Activated CD8-positive, alpha-beta memory T cell treated with anti-CD3 and anti-CD28 coated beads for 1 hour (primary cell): ENCODE results near the gene TRIP6.

ENCODE experiments used
- DNase-seq, 2 donors: peaks; one replicate each; pipeline ENCODE4 v3.0.0-alpha.2; 2020; ENCODE audit warnings: low read depth in 1 of 2; ENCODE audit errors: extremely low read depth in 1 of 2

The TRIP6 gene, protein sequence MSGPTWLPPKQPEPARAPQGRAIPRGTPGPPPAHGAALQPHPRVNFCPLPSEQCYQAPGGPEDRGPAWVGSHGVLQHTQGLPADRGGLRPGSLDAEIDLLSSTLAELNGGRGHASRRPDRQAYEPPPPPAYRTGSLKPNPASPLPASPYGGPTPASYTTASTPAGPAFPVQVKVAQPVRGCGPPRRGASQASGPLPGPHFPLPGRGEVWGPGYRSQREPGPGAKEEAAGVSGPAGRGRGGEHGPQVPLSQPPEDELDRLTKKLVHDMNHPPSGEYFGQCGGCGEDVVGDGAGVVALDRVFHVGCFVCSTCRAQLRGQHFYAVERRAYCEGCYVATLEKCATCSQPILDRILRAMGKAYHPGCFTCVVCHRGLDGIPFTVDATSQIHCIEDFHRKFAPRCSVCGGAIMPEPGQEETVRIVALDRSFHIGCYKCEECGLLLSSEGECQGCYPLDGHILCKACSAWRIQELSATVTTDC

DNA sequence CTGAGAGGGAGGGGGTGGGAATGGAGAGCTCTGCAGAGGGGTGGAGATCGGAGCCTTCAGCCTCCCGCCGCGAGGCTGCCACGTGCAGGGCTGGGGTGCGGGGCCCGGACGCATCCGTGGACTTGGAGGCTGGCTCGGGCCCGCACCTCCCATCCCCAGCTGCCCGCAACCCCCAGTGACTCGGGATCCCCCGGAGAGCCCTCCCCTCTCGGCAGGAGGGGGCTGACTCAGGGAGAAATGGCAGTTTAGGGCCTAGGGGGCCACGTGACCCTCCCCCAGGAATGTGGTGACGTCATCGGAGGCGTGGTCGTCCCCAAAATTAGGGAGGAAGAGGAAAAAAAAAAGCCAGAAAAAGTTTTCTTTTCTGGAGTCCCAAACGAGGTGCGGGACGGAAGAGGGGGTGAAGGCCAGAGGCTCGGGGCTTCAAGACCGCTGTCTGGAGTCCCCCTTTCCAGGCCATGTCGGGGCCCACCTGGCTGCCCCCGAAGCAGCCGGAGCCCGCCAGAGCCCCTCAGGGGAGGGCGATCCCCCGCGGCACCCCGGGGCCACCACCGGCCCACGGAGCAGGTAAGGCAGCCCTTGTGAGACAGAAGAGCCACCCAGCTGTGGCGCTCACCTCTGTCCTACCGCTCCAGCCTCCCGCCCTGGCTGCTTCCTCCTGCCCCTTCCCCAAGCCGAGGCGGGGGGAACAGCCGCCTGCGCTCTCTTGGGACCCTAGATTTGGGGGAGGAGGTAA, at the start of gene TRIP6:
Gene TRIP6, plus strand, starts transcription at position 348 of the 736 bp plus-strand sequence. Its CDS starts 111 bp downstream, at position 459.
- DNase-seq, result no peak

DNA sequence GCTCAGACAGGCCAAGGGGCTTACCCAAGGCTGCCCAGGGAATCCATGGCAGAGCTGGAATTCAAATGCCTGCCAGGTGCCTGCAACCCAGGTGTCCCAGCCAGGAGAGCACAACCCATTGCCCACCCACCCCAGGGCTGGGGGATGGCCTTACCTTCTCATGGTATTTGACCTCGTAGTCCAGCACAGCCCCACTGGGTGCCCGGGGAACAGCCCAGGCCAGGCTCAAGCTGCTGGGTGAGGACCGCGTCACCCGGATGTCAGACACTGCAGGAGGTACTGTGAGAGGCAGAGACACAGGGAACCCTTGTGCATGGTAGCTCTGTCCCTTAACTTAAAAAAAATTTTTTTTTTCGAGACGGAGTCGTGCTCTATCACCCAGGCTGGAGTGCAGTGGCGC, 48.8 kb upstream of the TRIP6 start:
- no peak for DNase-seq

DNA sequence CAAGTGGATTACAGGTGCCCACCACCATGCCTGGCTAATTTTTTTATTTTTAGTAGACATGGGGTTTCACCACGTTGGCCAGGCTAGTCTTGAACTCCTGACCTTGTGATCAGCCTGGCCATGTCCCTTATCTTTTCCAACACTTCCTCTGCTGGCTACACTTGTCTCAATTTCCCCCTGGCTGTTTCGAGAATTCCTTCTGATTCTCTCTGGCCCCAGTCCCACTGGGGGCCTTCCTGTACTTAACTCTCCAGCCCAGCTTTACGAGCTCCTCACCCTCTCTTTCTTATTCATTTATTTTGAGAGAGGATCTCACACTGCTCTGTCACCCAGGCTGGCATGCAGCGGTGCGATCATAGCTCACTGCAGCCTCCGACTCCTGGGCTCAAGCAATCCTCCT, 48.4 kb upstream of the TRIP6 start:
- DNase-seq, result no peak

DNA sequence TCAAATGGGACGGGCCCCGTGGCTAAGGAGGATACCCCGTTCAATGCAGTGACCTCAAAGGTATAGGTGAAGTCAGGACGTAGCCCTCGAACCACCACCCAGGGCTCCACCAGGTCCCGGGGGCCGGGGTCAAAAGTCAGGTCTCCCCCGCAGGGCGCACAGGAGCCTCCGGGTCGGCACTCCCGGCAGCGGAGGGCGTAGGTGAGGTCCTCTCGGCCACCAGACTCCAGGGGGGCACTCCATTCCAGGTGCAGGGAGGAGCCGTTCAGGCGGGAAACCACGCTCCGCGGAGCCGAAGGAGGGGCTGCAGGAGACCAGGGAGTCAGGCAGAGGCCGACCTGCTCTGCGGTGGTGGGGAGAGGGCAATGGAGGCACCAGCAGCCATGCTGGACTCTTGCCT, 47.6 kb upstream of the TRIP6 start:
- no peak for DNase-seq

DNA sequence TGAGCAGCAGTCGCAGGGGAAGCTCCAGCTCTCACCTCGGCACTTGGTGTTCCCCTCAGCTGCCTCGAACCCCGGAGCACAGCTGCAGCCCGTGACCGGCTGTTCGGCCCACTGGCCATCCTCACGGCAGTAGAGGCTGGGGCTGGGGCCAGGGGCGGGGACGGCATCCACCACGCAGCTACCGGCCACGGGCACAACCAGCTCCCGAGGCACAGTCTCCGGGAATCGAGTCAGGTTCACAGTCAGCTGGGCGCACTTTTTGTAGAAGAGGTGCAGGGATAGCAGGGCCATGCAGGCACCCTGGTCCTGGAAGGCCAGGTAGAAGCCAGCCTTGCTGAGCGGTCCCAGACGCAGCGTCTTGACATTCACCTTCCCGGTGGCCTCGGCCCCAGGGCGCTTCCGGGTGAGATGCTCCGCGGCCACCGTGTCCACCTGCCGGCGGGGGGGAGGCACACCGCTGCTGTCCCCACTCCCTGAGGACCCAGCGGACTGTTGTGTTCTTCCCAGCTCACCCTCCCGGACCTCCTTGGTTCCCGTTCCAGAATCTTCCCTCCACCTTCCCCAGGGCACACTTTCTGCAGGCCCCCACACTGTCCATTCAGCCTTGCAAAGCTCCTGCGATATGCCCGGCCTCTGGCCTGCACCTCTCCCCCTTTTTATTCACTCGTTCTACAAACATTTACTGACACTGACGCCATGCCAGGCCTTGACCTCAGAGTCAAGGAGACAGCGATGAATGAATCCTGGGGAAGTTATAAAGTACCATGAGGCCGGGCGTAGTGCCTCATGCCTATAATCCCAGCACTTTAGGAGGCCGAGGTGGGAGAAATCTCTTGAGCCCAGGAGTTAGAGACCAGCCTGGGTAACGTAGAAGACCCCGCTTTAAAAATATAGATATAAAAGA, 44.7 kb upstream of the TRIP6 start:
- no peak for DNase-seq

DNA sequence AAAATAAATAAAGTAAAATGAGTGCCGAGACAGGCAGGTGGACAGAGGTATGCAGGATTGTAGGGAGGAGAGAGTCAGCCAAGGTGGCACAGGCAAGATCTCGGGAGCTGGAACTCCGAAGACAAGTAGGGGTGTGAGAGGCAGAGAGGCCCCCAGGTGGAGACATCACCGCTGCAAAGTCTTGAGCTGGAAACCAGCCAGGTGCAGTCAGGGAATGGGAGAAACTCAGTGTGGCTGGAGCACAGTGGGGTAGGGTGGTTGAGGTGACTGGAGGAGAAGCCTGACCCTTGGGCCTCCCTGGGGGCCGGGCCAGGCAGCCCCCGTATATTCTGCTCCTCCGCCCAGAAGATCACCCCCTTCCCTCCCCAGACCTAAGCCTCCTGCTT, 44.1 kb upstream of the TRIP6 start:
- DNase-seq, result no peak

DNA sequence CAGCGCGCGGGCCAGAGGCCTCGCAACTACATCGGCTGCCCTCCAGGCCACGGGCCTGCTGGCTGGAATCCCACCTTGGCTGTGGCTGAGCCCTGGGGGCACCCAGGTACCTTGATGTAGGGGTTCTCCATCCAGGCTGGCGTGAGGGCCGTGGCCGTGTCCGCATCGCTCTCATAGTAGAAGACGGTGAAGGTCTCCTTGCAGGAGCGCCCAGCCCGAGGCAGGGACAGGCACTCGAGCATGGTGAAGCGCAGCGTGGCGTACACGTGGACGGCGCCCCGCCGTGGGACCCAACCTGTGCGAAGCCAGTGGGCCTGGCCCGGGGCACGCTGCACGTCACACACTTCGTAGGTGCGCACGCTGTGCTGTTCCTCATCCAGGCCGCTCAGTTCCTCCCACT, 43.7 kb upstream of the TRIP6 start:
- DNase-seq, result no peak

DNA sequence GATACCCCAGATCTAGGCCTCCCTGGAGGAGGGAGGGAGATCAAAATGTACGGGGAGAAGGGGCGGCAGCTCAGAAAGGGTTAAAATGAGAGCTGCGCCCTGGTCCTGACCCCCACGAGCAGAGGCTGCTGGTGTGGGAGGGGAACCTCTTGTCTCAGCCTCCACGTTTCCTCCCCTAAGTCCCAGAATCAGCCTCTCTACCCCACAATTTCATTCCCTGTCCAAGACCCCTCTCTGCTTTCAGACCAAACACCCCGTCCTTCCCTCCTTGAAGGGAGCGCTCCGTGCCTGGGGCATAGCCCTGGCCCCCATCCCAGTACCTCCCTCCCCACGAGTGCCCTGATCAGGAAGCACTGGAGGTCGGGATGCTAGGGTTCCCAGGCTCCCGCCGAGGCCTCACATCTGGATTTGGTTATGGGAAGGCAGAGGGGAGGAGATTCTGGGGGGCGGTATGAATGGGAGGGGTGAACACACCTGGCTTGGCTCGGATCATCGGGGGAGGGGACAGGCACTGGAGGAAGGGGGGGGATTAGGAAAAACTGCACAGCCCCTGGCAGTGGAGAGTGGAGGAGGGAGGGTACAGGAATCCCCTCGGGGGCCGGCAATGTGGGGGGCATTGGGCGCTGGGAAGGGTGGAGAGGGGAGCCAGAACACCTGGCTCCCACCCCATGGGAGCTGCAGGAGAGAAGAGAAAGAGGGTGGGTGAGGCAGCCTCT, 42.5 kb upstream of the TRIP6 start:
- no peak for DNase-seq

DNA sequence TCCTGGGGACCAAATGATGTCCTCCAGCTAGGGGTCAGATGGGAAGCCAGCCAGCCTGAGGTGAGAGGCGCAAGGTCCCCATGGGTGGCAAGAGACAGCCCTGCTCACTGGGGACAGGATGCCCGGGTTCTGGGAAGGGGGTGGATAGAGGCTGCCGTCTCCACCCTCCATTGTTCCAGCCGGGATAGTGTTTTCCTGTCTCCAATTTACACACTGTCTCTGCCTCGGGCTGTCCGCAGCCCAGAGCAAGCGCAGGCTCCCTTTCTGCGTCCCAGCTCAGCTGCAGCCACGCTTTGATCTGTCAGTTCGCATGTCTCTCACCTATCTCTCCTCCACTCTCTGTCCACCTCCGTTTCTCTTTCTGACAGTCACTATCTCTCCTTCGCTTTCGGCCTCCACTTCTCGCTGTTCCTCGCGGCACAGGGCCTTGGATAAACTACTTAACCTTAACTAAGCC, 41.9 kb upstream of the TRIP6 start:
- DNase-seq, result no peak

DNA sequence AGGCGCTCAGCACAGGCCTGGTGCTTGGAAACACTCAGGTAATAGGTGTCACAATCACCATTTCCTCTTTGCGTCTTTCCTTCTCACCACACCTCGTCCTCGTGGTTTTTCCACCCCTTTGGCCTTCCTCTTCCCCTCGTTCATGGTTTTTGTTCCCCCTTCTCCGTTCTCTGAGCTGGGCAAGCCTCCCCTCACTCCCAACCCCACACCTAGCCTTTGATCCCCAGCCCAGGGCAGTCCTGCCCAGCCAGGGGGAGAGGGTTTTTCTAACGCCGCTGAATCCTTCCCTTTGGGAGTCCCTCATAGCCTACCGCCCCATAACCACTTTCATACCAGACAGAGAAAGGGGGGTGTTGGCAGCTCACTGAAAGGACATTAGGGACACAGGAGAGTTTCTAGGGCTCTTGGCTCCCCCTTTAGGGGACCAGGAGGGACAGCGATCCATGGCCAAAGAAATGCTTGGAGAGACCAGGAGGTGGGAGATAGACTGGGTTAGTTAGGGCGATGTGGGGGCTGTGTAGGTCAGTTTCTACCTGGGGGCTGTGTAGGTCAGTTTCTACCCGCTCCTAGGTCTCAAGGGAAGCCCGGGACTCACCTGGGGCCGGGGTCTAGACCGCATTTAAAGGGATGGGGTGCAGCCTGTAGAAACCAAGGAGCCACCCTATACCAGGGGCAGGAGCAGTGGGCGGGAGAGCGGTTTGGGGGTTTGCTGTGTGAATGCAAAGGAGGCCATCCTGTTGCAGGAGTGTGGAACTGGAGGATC, 41.3 kb upstream of the TRIP6 start:
- no peak for DNase-seq

DNA sequence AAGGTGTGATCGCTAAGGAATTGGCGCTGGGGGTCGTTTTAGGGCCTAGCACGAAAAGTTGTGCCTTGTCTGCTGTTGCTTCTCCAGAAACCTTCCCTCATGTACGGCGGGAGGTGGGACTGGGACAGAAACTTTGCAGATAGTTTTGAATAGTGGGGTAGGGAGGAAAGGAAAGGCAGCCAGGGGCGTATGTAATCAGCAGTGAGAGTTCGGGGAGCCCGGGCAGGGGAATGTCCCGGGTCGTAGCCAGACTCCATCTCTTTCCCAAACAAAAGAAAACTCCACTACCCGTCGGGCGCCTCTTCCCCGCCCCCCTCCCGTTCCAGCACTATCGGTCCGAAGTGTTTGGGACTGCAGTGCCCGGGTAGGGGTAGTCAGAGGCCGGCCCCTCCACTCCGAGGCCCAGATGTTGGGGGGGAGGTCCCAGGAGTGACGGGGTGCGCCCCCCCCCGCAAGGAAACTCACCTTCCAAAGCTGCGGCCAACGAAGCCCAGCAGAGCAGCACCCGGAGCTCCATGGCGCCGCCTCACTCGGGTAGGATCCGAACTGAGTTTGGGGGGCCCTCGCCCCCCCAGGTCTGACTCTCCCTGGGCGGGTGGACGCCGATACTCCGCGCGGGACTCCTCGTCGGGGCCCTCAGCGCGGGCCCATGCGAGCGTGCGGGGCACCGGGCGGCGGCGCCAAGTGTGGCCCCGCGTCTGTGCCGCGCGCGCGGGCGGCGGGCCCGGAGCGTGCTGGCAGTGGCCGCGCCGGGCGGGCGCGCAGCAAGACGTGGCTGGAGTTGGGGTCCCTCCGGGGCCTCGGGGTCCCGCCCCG, 40.5 kb upstream of the TRIP6 start:
- DNase-seq, result no peak

DNA sequence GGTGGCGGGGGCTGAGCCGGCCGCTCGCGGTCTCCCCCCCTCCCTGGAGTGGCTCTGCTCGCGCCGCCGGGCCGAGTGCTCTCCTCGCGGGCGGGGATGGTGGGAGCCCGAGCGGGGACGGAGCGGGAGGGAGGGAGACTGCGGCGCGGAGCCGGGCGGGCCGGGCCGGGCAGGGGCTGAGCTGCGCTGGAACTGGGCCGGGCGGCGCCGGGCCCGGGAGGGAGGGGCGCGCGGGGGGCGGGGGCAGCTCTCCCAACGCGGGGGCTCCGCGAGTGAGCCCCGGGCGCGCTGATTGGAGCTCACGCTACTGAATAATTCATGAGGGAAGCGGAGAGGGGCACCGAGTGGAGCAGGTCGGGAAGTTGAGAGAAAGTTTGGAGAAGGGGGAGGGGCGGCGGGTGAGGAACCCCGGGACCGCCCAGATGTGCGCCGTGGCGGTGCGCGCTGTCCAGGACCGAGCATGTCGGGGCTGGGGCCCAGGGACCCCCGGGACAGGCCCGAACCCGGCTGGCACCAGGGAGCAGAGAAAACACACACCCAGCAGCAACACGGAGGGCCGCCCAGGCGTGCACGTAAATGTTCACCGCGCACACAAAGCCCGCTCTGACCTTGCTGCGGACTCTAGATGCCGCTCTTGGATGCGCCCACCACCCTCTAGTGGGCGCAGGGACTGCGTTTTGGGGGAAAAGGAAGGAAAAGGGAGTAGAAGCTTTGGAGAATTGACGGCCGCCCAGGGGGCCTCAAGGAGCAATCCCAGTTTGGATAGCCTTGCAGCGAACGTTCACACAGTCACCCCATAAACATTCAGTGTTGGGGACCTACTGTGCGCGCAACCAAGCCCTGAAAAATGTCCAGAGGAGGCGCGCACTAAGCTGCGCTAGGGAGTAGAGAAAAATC, 39.6 kb upstream of the TRIP6 start, which contains the start of gene EPHB4:
Gene EPHB4, minus strand, starts transcription at position 194 of the 897 bp plus-strand sequence. CDS start 493 bp downstream, outside the sequence.
- DNase-seq, result no peak

DNA sequence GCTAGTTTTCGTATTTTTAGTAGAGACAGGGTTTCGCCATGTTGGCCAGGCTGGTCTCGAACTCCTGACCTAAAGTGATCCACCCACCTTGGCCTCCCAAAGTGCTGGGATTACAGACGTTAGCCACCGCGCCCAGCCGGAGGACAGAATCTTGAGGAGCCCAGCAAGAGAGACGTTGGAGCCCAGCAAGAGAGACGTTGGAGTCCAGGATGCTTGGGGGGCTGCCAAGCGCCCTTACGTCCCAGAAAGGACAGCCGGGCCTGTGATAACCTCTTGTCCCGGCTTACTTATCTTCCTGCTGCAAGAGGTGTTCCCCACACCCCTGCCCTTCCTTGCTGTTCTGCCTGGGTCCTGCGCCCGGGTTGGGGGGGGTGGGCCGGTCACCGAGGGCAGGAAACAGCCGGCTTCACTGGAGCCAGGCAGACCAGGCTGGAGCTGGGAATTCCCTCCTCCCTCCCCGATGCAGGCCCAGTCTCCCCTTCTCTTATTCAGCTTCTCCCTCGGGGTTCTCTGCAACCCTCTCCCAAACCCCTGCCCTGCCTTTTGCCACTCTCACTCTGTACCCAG, 38.0 kb upstream of the TRIP6 start:
- DNase-seq, result no peak

DNA sequence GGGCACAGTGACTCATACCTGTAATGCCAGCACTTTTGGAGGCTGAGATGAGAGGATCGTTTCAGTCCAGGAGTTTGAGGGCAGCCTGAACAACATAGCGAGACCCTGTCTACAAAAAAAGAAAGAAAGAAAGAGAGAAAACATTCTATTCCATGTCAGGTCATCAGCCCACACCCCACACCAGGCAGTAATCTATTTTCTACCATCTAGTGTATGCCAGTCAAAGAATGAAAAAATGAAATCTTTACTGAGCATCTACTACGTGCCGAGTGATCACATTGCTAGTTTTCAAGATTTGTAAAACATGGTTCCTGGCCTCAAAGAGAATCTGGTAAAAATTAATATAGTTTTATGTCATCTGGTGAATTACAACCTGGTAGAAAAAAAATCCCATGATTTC, 36.8 kb upstream of the TRIP6 start:
- DNase-seq, result no peak

DNA sequence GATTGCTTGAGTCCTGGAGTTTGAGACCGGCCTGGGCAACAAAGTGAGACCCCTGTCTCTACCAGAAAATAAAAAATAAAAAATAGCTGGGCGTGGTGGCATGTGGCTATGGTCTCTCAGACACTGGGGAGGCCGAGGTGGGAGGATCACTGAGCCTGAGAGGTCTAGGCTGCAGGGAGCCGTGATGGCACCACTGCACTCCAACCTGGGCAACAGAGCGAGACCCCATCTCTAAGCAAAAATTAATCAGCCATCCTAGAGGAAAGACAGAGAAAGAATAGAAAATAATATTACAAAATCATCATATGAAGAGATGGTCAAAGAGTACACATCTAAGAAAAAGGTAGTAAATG, 34.9 kb upstream of the TRIP6 start:
- no peak for DNase-seq

DNA sequence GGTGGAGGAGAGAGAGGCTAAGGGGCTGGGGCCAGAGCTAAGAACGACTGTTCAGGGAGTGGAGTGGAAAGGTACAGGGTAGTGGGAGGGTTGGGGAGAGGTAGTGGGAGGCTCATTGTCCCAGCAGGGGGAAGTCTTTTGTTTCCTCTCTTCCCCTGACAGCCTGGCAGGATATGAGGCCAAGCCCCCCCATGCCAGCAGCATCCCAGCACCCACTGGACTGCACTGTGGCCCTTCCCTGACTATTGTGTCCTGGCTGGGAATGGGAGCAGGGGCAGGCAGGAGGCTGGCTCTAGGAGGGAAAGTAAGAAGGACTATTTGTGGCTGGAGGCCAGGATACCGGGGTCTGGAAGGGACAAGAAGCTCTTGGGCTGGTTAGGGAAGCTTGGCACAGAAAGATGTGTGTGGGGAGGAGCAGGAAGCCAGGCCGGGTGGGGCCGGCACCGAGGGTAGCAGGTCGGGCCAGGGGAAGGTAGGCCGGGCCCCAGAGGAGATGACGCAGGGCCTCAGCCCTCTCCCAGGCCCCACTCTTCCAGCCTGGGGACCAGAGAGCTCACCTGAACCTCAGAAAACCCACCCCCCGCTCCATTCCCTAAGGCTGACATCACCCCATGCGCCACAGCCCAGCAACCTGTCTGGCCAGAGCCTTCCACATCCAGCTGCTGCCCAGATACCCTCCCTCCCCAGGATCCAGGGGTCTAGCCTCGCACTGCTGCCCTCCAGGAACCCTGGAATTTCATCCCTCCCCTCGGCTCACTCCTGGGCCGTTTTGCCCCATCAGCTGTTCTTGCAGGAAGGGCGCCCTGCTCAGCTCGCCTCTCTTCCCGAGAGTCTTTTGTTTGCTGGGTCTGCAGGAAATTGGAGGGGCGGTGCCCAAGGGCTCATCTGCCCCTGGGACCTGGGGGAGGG, 31.0 kb upstream of the TRIP6 start:
- DNase-seq, result no peak

DNA sequence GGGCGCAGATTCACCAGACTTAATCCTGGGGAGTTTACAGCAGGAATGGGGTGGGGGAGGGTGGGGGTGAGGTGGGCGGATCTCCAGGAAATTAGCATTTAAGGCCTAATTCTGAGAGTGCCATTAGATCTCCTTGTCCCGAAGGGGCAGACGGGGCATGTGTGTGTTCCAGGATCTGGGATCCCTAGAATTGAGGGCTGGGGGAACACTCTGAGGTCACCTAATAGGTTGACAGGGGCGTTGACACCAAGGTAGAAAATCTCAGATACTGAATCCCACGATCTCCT, 30.4 kb upstream of the TRIP6 start:
- DNase-seq, result no peak
